ENCODE measurements around the gene PGBD2. TPM values are rescaled to one million over a fixed set of nuclear protein-coding genes. Genes with fewer than 3 reads are reported as not detected.

The PGBD2 gene
- 1.6 and 1.9 TPM in 2 replicates for polyA plus RNA-seq

DNA sequence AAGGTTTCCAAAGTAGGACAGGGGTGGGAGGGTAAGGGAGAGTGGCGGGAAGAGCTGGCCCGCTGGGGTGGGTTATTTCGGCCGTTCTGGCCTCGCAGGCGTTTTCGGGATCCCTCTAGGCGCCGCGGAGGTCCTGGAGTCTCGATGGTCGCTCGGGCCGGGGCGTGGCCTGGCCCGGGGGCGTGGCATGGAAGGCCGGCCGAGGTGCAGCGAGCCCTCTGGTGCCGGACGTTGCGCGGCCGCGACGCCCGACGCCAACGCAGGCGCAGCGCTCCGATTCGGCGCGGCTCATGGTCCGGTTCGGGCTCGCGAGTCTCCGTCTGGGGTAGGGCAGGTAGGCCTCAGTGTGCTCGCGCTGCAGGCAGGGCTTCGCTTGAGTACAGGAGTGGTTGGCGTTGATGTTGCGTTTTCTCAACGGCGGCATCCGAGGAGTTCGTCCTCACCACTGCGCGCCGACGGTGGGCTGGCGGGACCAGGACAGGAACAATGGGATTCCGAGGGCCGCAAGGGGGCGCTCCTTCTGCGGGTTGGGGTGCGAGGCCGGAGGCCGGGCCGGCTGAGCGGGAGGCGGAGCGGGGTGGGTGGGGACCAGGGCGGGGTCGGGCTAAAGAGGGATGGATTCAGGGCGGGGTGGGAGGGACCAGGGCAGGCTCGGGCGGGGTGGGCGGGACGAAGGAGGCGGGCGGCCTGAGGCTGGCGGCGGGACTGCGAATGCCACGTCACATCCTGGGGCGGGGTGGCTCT is at the start of gene PGBD2:
TSS of gene PGBD2 (plus strand) at position 227 of the 744 bp plus-strand sequence. CDS start 7,628 bp downstream, outside the sequence.

DNA sequence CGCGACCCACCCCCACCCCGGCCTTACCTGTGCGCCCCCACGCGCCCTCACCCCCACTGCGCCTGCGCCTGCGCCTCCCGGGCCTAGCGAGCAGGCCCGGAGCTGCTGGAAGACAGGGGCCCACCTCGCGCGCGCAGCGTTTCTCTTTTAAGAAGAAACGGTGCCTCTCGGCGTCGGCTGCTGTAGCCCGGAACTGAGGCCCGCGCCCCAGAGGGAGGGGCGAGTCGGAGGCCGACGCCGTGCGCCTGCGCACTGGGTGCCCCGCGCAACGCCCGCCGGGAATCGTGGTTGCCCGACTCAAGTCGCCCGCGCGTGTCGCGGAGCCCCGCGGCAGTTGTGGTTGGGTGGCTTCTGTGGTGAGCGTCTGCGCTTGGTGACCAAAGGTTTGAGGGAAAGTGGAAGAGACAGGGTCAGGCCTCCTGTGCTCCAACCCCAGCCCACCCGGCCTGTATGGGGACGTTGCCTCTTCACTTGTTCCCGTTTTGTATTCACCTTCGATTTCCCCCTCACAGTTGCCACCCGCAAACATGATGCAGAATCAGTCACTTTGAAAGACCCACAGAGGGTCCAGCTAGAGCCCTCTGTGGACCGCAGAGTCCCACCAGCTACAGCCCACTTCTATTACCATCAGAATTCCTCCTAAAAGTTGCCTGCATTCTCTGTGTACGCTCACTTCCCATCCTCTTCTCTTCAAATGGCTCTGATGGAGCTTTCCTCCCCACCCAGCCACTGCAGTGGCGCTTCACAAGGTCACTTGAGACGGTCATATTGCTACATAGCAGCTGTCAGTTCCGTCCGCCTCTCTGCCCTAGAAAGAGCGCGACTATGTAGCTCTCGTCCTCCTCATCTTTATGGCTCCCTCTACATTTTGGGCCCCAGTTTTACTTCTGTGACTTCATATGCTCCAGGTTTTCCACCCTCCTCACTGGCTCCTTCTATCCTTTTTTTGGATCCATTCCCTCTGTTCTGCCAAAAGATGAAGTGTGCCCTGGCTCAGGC is 46.8 kb upstream of the PGBD2 start, which contains the start of gene ZNF692:
TSS of gene ZNF692 (minus strand) at position 195 of the 999 bp plus-strand sequence. CDS start 776 bp downstream, outside the sequence.

Other genes with a start within 250 kb of the PGBD2 start
- 0.63 and 3.8 TPM in 2 replicates for gene OR14I1, start 203.5 kb upstream of the PGBD2 start, polyA plus RNA-seq
- 3.4 and 6.6 TPM in 2 replicates for gene LYPD8, start 150.5 kb upstream of the PGBD2 start, polyA plus RNA-seq
- 0.63 and 1.0 TPM in 2 replicates for gene SH3BP5L, start 80.3 kb upstream of the PGBD2 start, polyA plus RNA-seq
- 1.5 and 1.7 TPM in 2 replicates for gene ZNF672, start 68.0 kb upstream of the PGBD2 start, polyA plus RNA-seq
- gene ZNF692, start 47.1 kb upstream of the PGBD2 start, polyA plus RNA-seq, result 4.4 and 6.0 TPM in 2 replicates